ENCODE results near the gene RNU2-1. TPM values are rescaled to one million over a fixed set of nuclear protein-coding genes. Genes with fewer than 3 reads are reported as not detected.
A peak's percentile ranks its signal among the peaks of the same experiment; 100 is the strongest.
"Not testable (repeated sequence)": the region's sequence is repeated elsewhere in the genome, so short reads cannot be mapped to it uniquely, and the experiment has no call there.

RNU2-1 gene
- total RNA-seq: 1,000 to 10,000 TPM; 5,509 to 5,687 TPM

DNA sequence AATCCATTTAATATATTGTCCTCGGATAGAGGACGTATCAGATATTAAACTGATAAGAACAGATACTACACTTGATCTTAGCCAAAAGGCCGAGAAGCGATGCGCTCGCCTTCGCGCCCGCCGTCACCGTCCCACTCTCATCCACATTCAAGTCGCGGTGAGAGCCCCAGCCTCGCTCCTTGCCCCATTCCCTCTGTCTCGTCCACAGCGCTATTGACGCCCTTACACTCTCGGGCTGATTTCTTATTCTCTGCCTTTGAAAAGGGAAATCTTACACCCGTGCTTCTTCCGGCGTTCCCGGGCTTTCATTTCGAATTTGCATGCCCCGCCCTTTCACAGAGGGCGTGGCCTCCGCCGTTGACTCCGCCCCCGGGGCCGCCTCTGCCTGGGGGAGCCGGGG lies at the start of gene RNU2-1:
RNU2-1 (minus strand) TSS at position 101 of the 400 bp plus-strand sequence.
- H3K36me3 Mint-ChIP-seq; H3K27me3 Mint-ChIP-seq; POLR2A ChIA-PET; DNase-seq; H3K27ac Mint-ChIP-seq; intact Hi-C loops (cut with micrococcal nuclease); CTCF ChIA-PET; H3K9me3 Mint-ChIP-seq; H3K4me3 Mint-ChIP-seq; H3K4me1 Mint-ChIP-seq (ENCODE audit: low read depth): not testable (repeated sequence)

DNA sequence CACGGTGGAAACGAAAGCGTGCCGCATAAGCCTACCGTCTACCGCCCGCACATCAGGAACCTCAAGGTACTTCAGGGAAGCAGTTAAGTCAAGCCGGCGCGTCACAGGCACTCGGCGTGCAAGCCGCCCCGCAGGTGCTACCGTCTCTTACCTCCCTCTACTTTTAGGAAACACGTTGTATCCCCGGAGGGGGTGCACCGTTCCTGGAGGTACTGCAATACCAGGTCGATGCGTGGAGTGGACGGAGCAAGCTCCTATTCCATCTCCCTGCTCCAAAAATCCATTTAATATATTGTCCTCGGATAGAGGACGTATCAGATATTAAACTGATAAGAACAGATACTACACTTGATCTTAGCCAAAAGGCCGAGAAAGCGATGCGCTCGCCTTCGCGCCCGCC lies 39.1 kb upstream of the RNU2-1 start:
- H3K9me3 Mint-ChIP-seq; POLR2A ChIA-PET; H3K27me3 Mint-ChIP-seq; CTCF ChIA-PET; H3K4me1 Mint-ChIP-seq (ENCODE audit: low read depth); intact Hi-C loops (cut with micrococcal nuclease); DNase-seq; H3K36me3 Mint-ChIP-seq; H3K4me3 Mint-ChIP-seq; H3K27ac Mint-ChIP-seq: not testable (repeated sequence)

DNA sequence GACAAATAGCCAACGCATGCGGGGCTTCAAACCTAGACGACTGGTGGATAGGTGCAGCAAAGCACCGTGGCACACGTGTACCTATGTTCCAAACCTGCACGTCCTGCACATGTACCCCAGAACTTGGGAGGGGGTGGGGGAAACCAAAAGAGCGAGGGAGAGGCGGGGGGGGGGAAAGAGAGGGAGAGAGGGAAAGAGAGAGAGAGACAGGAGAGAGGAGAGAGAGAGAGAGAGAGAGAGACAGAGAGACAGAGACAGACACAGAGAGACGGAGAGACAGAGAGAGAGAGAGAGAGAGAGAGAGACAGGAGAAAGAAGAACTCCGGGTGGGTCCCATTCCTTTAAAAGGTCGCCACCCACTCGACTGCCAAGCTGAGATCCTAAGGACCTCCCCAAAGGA lies 38.7 kb upstream of the RNU2-1 start:
- H3K4me3 Mint-ChIP-seq; H3K4me1 Mint-ChIP-seq (ENCODE audit: low read depth); POLR2A ChIA-PET; H3K36me3 Mint-ChIP-seq; H3K9me3 Mint-ChIP-seq; H3K27me3 Mint-ChIP-seq; DNase-seq; CTCF ChIA-PET; intact Hi-C loops (cut with micrococcal nuclease): not testable (repeated sequence)
- H3K27ac Mint-ChIP-seq: peak overlapping the region; percentile 3

DNA sequence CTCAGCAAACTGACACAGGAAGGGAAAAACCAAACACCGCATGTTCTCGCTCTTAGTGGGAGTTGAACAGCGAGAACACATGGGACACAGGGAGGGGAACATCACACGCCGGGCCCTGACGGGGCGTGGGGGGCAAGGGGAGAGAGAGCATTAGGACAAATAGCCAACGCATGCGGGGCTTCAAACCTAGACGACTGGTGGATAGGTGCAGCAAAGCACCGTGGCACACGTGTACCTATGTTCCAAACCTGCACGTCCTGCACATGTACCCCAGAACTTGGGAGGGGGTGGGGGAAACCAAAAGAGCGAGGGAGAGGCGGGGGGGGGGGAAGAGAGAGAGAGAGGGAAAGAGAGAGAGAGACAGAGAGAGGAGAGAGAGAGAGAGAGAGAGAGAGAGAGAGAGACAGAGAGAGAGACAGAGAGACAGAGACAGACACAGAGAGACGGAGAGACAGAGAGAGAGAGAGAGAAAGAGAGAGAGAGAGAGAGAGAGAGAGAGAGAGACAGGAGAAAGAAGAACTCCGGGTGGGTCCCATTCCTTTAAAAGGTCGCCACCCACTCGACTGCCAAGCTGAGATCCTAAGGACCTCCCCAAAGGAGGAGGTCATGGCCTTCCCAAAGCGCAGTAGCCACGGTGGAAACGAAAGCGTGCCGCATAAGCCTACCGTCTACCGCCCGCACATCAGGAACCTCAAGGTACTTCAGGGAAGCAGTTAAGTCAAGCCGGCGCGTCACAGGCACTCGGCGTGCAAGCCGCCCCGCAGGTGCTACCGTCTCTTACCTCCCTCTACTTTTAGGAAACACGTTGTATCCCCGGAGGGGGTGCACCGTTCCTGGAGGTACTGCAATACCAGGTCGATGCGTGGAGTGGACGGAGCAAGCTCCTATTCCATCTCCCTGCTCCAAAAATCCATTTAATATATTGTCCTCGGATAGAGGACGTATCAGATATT lies 37.1 kb upstream of the RNU2-1 start:
- intact Hi-C loops (cut with micrococcal nuclease); H3K4me3 Mint-ChIP-seq; CTCF ChIA-PET; H3K27ac Mint-ChIP-seq; H3K27me3 Mint-ChIP-seq; DNase-seq; POLR2A ChIA-PET; H3K4me1 Mint-ChIP-seq (ENCODE audit: low read depth); H3K9me3 Mint-ChIP-seq; H3K36me3 Mint-ChIP-seq: not testable (repeated sequence)

GRCh38 chr17:43246456-43246855 lies 12.7 kb upstream of the RNU2-1 start:
- DNase-seq; H3K27me3 Mint-ChIP-seq; CTCF ChIA-PET; H3K4me1 Mint-ChIP-seq (ENCODE audit: low read depth); H3K9me3 Mint-ChIP-seq; POLR2A ChIA-PET; intact Hi-C loops (cut with micrococcal nuclease); H3K4me3 Mint-ChIP-seq; H3K27ac Mint-ChIP-seq; H3K36me3 Mint-ChIP-seq: not testable (repeated sequence)

GRCh38 chr17:43240596-43241352 lies 7.0 kb upstream of the RNU2-1 start:
- H3K4me1 Mint-ChIP-seq (ENCODE audit: low read depth); H3K4me3 Mint-ChIP-seq; H3K27me3 Mint-ChIP-seq; H3K36me3 Mint-ChIP-seq; DNase-seq; H3K27ac Mint-ChIP-seq; H3K9me3 Mint-ChIP-seq; POLR2A ChIA-PET; CTCF ChIA-PET; intact Hi-C loops (cut with micrococcal nuclease): not testable (repeated sequence)

DNA sequence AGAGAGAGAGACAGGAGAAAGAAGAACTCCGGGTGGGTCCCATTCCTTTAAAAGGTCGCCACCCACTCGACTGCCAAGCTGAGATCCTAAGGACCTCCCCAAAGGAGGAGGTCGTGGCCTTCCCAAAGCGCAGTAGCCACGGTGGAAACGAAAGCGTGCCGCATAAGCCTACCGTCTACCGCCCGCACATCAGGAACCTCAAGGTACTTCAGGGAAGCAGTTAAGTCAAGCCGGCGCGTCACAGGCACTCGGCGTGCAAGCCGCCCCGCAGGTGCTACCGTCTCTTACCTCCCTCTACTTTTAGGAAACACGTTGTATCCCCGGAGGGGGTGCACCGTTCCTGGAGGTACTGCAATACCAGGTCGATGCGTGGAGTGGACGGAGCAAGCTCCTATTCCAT lies 5.8 kb upstream of the RNU2-1 start:
- H3K27ac Mint-ChIP-seq; CTCF ChIA-PET; H3K4me1 Mint-ChIP-seq (ENCODE audit: low read depth); intact Hi-C loops (cut with micrococcal nuclease); H3K36me3 Mint-ChIP-seq; H3K4me3 Mint-ChIP-seq; H3K9me3 Mint-ChIP-seq; DNase-seq; POLR2A ChIA-PET; H3K27me3 Mint-ChIP-seq: not testable (repeated sequence)

GRCh38 chr17:43233263-43233662 lies 514 bp downstream of the RNU2-1 start:
- H3K27me3 Mint-ChIP-seq; H3K9me3 Mint-ChIP-seq; H3K4me1 Mint-ChIP-seq (ENCODE audit: low read depth); H3K27ac Mint-ChIP-seq; POLR2A ChIA-PET; CTCF ChIA-PET; intact Hi-C loops (cut with micrococcal nuclease); H3K36me3 Mint-ChIP-seq; DNase-seq; H3K4me3 Mint-ChIP-seq: not testable (repeated sequence)

GRCh38 chr17:43232021-43232699 lies 1.6 kb downstream of the RNU2-1 start:
- H3K36me3 Mint-ChIP-seq; H3K9me3 Mint-ChIP-seq; CTCF ChIA-PET; H3K4me1 Mint-ChIP-seq (ENCODE audit: low read depth); POLR2A ChIA-PET; intact Hi-C loops (cut with micrococcal nuclease); H3K27me3 Mint-ChIP-seq; H3K27ac Mint-ChIP-seq; H3K4me3 Mint-ChIP-seq: not testable (repeated sequence)
- DNase-seq: peak; percentile 48

- H3K27ac Mint-ChIP-seq; H3K9me3 Mint-ChIP-seq; H3K36me3 Mint-ChIP-seq; CTCF ChIA-PET; intact Hi-C loops (cut with micrococcal nuclease); H3K27me3 Mint-ChIP-seq; H3K4me1 Mint-ChIP-seq (ENCODE audit: low read depth); POLR2A ChIA-PET; DNase-seq: not testable (repeated sequence)
- peak overlapping the region; percentile 34 for H3K4me3 Mint-ChIP-seq
Observed at GRCh38 chr17:43231205-43232020, 2.4 kb downstream of the RNU2-1 start.

- H3K36me3 Mint-ChIP-seq, POLR2A ChIA-PET: not testable (repeated sequence)
Observed at GRCh38 chr17:43228020-43228782, 5.6 kb downstream of the RNU2-1 start, which contains the start of gene CCDC200. Gene CCDC200, minus strand, starts transcription at chr17:43228623. Its CDS starts 69 bp downstream, at chr17:43228554.

More at GRCh38 chr17:43228020-43228782, 5.6 kb downstream of the RNU2-1 start, which contains the start of gene CCDC200:
- intact Hi-C loops (cut with micrococcal nuclease); DNase-seq; H3K27me3 Mint-ChIP-seq; H3K4me3 Mint-ChIP-seq; CTCF ChIA-PET; H3K27ac Mint-ChIP-seq; H3K4me1 Mint-ChIP-seq (ENCODE audit: low read depth); H3K9me3 Mint-ChIP-seq: not testable (repeated sequence)
